HepG2 (cell line): Measurements from ENCODE around the gene FBLN7. TPM values are rescaled to one million over a fixed set of nuclear protein-coding genes. Genes with fewer than 3 reads are reported as not detected.

Experiments used
- ATAC-seq: fragments of 200-7000 bp; cut with Tn5 transposase; 3 replicates; pipeline ENCODE4 v1.9.1; 2020; ENCODE audit warnings: mild to moderate bottlenecking, moderate library complexity
- BruUV-seq: library from RNA; stranded (reverse); fragments of 400-500 nt; replicated peaks from 2 replicates; lab custom pipeline; 2021; lab: Mats Ljungman, UMichigan
- CTCF ChIA-PET: fragments of 300-600 bp; formaldehyde crosslinking; extraction: SDS; loops from one replicate; lab custom pipeline; 2021; ENCODE audit warnings: low total read pairs, inconsistent platforms, low intra/inter-chr PET ratio; lab: Yijun Ruan, JAX
- POLR2A ChIA-PET: fragments of 350-600 bp; sonication (Branson Sonifier 250); formaldehyde crosslinking; loops from one replicate; lab custom pipeline; 2020; ENCODE audit warnings: antibody characterized with exemption, inconsistent platforms; lab: Yijun Ruan, JAX
- DNase-seq: peaks from one replicate; pipeline ENCODE4 v3.0.0-alpha.2; 2015; ENCODE audit warnings: low spot score
- FAIRE-seq: peaks from 3 replicates; lab custom pipeline; 2011; peaks lifted over from hg19 to GRCh38; lab: Jason Lieb, UNC
- H2AFZ ChIP-seq: one replicate; pipeline ENCODE4 v1.6.1; 2011; ENCODE audit warnings: low read length, inconsistent platforms
- H3K27ac ChIP-seq: fragments of 300-600 bp; 3 replicates; pipeline ENCODE4 v1.8.0; 2011; ENCODE audit warnings: mixed run types, mild to moderate bottlenecking, mixed read lengths, low read length, inconsistent platforms; ENCODE audit not compliant: insufficient read depth; ENCODE audit errors: extremely low read length
- H3K27me3 ChIP-seq, 2 experiments: fragments of 200-600 bp in 1 of 2; 2 replicates in 1 of 2; 3 replicates in 1 of 2; pipeline versions ENCODE4 v1.6.0 to v1.8.0; 2011; ENCODE audit warnings: low read length in 2 of 2, mild to moderate bottlenecking in 2 of 2, moderate library complexity in 2 of 2, inconsistent platforms in 1 of 2; ENCODE audit not compliant: insufficient read depth in 2 of 2, control insufficient read depth in 1 of 2
- H3K36me3 ChIP-seq, 2 experiments: fragments of 200-600 bp in 1 of 2; replicated peaks in 1 of 2; 2 replicates in 1 of 2; 3 replicates in 1 of 2; pipeline versions ENCODE4 v1.5.1 to v1.8.0; 2011; ENCODE audit warnings: low read length in 2 of 2, inconsistent platforms in 1 of 2; ENCODE audit not compliant: insufficient read depth in 2 of 2, control insufficient read depth in 1 of 2
- H3K4me1 ChIP-seq: 2 replicates; pipeline ENCODE4 v1.5.1; 2012; ENCODE audit warnings: low read length, inconsistent platforms; ENCODE audit not compliant: insufficient read depth
- H3K4me2 ChIP-seq: 2 replicates; pipeline ENCODE4 v1.6.0; 2011; ENCODE audit warnings: low read depth, low read length, inconsistent platforms
- H3K4me3 ChIP-seq, 3 experiments: fragments of 200-600 bp in 1 of 3; sonication (generic), shearing (Covaris generic) in 1 of 3; replicated peaks in 1 of 3; 2 replicates each; pipeline ENCODE4 v1.5.1; 2011 to 2016; ENCODE audit warnings: low read length in 3 of 3, inconsistent platforms in 2 of 3, low read depth in 2 of 3, mild to moderate bottlenecking in 2 of 3, control low read depth in 1 of 3, mixed read lengths in 1 of 3; ENCODE audit not compliant: insufficient read depth in 1 of 3
- H3K79me2 ChIP-seq: one replicate; pipeline ENCODE4 v1.6.1; 2011; ENCODE audit warnings: low read length, inconsistent platforms; ENCODE audit not compliant: insufficient read depth
- H3K9ac ChIP-seq: 2 replicates; pipeline ENCODE4 v1.6.0; 2011; ENCODE audit warnings: mild to moderate bottlenecking, low read depth, low read length, inconsistent platforms; ENCODE audit not compliant: insufficient read depth
- H3K9me3 ChIP-seq: 2 replicates; pipeline ENCODE4 v1.5.1; 2012; ENCODE audit warnings: mild to moderate bottlenecking, low read length
- H4K20me1 ChIP-seq: 2 replicates; pipeline ENCODE4 v1.6.0; 2011; ENCODE audit warnings: inconsistent platforms, mild to moderate bottlenecking, low read length, moderate library complexity; ENCODE audit not compliant: insufficient read depth
- ESRRA ChIP-seq: sonication (generic); formaldehyde crosslinking; IDR thresholded peaks from 2 replicates; pipeline ENCODE4 v1.5.1; 2020; ENCODE audit warnings: mild to moderate bottlenecking, low read depth, missing genetic modification reagents
- GTF3A ChIP-seq: sonication (generic); formaldehyde crosslinking; conservative IDR thresholded peaks from 2 replicates; pipeline ENCODE4 v1.4.0; 2020; ENCODE audit warnings: mild to moderate bottlenecking, missing genetic modification reagents
- KDM3A ChIP-seq: IDR thresholded peaks from 2 replicates; pipeline ENCODE4 v1.6.1; 2018; ENCODE audit warnings: low read depth, missing compliant biosample characterization
- KDM5B ChIP-seq: sonication (generic); formaldehyde crosslinking; IDR thresholded peaks from 2 replicates; pipeline ENCODE4 v1.4.0; 2020; ENCODE audit warnings: missing genetic modification reagents, mild to moderate bottlenecking, borderline replicate concordance
- MZF1 ChIP-seq: sonication (generic); formaldehyde crosslinking; IDR thresholded peaks from 2 replicates; pipeline ENCODE4 v1.8.1; 2023; ENCODE audit warnings: mild to moderate bottlenecking, missing genetic modification reagents, borderline replicate concordance
- RAD21 ChIP-seq: fragments of 450-650 bp; formaldehyde crosslinking; IDR thresholded peaks from 2 replicates; pipeline ENCODE4 v1.5.0; 2020; ENCODE audit warnings: mild to moderate bottlenecking
- SIN3B ChIP-seq: fragments of 150-350 bp; IDR thresholded peaks from 2 replicates; pipeline ENCODE4 v1.6.1; 2014; ENCODE audit warnings: low read length
- SKI ChIP-seq: fragments of 450-650 bp; IDR thresholded peaks from one replicate; pipeline ENCODE4 v1.6.1; 2018; ENCODE audit warnings: mild to moderate bottlenecking; ENCODE audit not compliant: partially characterized antibody
- SRSF9 ChIP-seq: fragments of 200-400 bp; formaldehyde crosslinking; IDR thresholded peaks from 2 replicates; pipeline ENCODE4 v1.6.1; 2018; ENCODE audit warnings: borderline replicate concordance, mild to moderate bottlenecking, low read depth, low read length; ENCODE audit not compliant: insufficient read depth, poor library complexity, severe bottlenecking
- ZNF121 ChIP-seq: sonication (generic); formaldehyde crosslinking; IDR thresholded peaks from 2 replicates; pipeline ENCODE4 v1.5.0; 2020; ENCODE audit warnings: mild to moderate bottlenecking, missing genetic modification reagents
- ZNF615 ChIP-seq: sonication (generic); formaldehyde crosslinking; IDR thresholded peaks from 2 replicates; pipeline ENCODE4 v1.5.0; 2020; ENCODE audit warnings: mild to moderate bottlenecking, missing genetic modification reagents, borderline replicate concordance
- ZNF724P ChIP-seq: sonication (generic); formaldehyde crosslinking; IDR thresholded peaks from 2 replicates; pipeline ENCODE4 v1.8.0; 2022; ENCODE audit warnings: missing genetic modification reagents, borderline replicate concordance
- WGBS: methylation state at CpG from one replicate; pipeline ENCODE4 v1.1.6; 2017; ENCODE audit warnings: low lambda C conversion rate; 5-methylcytosine and 5-hydroxymethylcytosine counted together
- in situ Hi-C: cut with HindIII; loops from 2 replicates; pipeline ENCODE4 v1.10.0; 2017; ENCODE audit warnings: low pct_unique_long_range_greater_than_20kb; ENCODE audit not compliant: extremely low pct_ligation_motif_present
- intact Hi-C: fragments of 100-400 bp; cut with micrococcal nuclease; formaldehyde crosslinking; loops from one replicate; pipeline ENCODE4 v1.10.0; 2022; ENCODE audit not compliant: unreplicated experiment
- polyA plus RNA-seq, 8 experiments: library from polyadenylated mRNA; depleted of rRNA in 3 of 8; stranded (reverse) in 7 of 8; unstranded in 1 of 8; fragments of >200 nt; fragmentation: Illumina TruSeq in 4 of 8; extraction: Trizol in 4 of 8; gene quantifications; 2 replicates each; pipeline versions ENCODE4 v1.2.1 to v1.2.3, GENCODE V29; 2011 to 2016; ENCODE audit warnings: low read depth in 4 of 8, missing spikeins in 1 of 8, mixed read lengths in 1 of 8; ENCODE audit not compliant: insufficient read depth in 1 of 8
- total RNA-seq, 5 experiments: library from RNA; depleted of rRNA; stranded (reverse); fragments of >200 nt; fragmentation: Illumina TruSeq; extraction: Trizol; gene quantifications; 2 replicates each; pipeline ENCODE4 v1.2.3, GENCODE V29; 2016; ENCODE audit warnings: low read depth in 1 of 5
- TF ChIP-seq, protein P1 (sequence below): sonication (generic); formaldehyde crosslinking; IDR thresholded peaks from 2 replicates; pipeline ENCODE4 v1.5.0; 2020; ENCODE audit warnings: missing genetic modification reagents
- TF ChIP-seq, protein P2 (sequence below): sonication (generic); formaldehyde crosslinking; IDR thresholded peaks from 2 replicates; pipeline ENCODE4 v1.5.0; 2020; ENCODE audit warnings: mild to moderate bottlenecking, missing genetic modification reagents, moderate library complexity
- TF ChIP-seq, protein P3 (sequence below): IDR thresholded peaks from 2 replicates; pipeline ENCODE4 v1.6.1; 2016; ENCODE audit warnings: low read depth
- TF ChIP-seq, protein P4 (sequence below): sonication (generic); formaldehyde crosslinking; conservative IDR thresholded peaks from 2 replicates; pipeline ENCODE4 v1.8.1; 2023; ENCODE audit warnings: missing genetic modification reagents

FBLN7 gene
- total and polyA plus RNA-seq, 2 of the 13 experiments (the other 11 are each of a cell fraction or from before 2014, with no cell fraction given) = 1.4 to 2.3 TPM

DNA sequence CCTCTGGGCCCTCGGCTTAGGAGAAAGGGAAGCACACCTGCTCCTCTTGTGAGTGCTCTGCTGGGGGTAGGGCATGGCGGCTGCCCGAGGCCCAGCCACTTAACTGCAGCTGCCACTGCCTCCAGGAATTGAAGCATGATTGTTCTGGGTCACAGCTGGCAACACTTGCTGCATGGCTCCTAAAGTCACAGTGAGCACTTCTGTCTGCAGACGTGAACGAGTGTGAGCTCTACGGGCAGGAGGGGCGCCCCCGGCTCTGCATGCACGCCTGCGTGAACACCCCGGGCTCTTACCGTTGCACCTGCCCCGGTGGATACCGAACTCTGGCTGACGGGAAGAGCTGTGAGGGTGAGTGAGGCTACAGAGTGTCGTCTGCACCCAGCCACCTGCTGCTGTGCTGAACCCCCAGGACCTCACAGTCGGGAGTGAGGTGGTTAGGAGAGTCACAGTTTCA is 44.4 kb downstream of the FBLN7 start:
- Histone ChIP-seq H3K79me2 (no peaks in the 10 kb centered on the region), H2AFZ (no peak overlapping the region), H3K27me3 (no peaks in the 10 kb centered on the region), H3K27ac (no peak overlapping the region), H4K20me1 (no peaks in the 10 kb centered on the region), H3K4me1 (no peaks in the 10 kb centered on the region), H3K4me3 (no peak overlapping the region), H3K4me2 (no peak overlapping the region), H3K36me3 (no peaks in the 10 kb centered on the region), H3K9ac (no peak overlapping the region), H3K9me3 (no peaks in the 10 kb centered on the region)
- BruUV-seq = no TSS peak
- in situ Hi-C loops (no loop called here), intact Hi-C loops (loop anchor here (5.0 kb wide), 1 partner anchor 1405 kb away; no protein-coding TSS in a partner anchor)
- DNase-seq (no peak), ATAC-seq (peak; percentile 39), FAIRE-seq (no peak)
- TF ChIP-seq SIN3B (no peak), KDM3A (CRISPR knock-in tag) (no peak), ZNF121 (CRISPR knock-in tag) (no peak), MZF1 (CRISPR knock-in tag) (no peak), ZNF615 (CRISPR knock-in tag) (no peak), ZNF724P (CRISPR knock-in tag) (no peak), GTF3A (no peak), KDM5B (no peak), ESRRA (CRISPR knock-in tag) (no peak), RAD21 (CRISPR knock-in tag) (no peak), SRSF9 (no peak), SKI (no peak)
- TF ChIP-seq, protein P1, sequence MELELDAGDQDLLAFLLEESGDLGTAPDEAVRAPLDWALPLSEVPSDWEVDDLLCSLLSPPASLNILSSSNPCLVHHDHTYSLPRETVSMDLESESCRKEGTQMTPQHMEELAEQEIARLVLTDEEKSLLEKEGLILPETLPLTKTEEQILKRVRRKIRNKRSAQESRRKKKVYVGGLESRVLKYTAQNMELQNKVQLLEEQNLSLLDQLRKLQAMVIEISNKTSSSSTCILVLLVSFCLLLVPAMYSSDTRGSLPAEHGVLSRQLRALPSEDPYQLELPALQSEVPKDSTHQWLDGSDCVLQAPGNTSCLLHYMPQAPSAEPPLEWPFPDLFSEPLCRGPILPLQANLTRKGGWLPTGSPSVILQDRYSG (CRISPR knock-in tag) = no peak
- TF ChIP-seq, protein P2, sequence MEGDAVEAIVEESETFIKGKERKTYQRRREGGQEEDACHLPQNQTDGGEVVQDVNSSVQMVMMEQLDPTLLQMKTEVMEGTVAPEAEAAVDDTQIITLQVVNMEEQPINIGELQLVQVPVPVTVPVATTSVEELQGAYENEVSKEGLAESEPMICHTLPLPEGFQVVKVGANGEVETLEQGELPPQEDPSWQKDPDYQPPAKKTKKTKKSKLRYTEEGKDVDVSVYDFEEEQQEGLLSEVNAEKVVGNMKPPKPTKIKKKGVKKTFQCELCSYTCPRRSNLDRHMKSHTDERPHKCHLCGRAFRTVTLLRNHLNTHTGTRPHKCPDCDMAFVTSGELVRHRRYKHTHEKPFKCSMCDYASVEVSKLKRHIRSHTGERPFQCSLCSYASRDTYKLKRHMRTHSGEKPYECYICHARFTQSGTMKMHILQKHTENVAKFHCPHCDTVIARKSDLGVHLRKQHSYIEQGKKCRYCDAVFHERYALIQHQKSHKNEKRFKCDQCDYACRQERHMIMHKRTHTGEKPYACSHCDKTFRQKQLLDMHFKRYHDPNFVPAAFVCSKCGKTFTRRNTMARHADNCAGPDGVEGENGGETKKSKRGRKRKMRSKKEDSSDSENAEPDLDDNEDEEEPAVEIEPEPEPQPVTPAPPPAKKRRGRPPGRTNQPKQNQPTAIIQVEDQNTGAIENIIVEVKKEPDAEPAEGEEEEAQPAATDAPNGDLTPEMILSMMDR (CRISPR knock-in tag) = no peak
- TF ChIP-seq, protein P3, sequence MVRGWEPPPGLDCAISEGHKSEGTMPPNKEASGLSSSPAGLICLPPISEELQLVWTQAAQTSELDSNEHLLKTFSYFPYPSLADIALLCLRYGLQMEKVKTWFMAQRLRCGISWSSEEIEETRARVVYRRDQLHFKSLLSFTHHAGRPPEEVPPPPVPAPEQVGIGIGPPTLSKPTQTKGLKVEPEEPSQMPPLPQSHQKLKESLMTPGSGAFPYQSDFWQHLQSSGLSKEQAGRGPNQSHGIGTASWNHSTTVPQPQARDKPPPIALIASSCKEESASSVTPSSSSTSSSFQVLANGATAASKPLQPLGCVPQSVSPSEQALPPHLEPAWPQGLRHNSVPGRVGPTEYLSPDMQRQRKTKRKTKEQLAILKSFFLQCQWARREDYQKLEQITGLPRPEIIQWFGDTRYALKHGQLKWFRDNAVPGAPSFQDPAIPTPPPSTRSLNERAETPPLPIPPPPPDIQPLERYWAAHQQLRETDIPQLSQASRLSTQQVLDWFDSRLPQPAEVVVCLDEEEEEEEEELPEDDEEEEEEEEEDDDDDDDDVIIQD (CRISPR knock-in tag) = no peak
- TF ChIP-seq, protein P4, sequence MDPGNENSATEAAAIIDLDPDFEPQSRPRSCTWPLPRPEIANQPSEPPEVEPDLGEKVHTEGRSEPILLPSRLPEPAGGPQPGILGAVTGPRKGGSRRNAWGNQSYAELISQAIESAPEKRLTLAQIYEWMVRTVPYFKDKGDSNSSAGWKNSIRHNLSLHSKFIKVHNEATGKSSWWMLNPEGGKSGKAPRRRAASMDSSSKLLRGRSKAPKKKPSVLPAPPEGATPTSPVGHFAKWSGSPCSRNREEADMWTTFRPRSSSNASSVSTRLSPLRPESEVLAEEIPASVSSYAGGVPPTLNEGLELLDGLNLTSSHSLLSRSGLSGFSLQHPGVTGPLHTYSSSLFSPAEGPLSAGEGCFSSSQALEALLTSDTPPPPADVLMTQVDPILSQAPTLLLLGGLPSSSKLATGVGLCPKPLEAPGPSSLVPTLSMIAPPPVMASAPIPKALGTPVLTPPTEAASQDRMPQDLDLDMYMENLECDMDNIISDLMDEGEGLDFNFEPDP = no peak
- ChIA-PET POLR2A (interaction anchor here (0.5 kb wide), 1 partner anchor 52 kb away, joined by 3 read pairs; no protein-coding TSS in a partner anchor), CTCF (no interaction called here)
- WGBS = 63% methylated on average over 17 of the region's 17 CpGs
